ENCODE measurements around the gene GUCA1C.

Gene GUCA1C, protein sequence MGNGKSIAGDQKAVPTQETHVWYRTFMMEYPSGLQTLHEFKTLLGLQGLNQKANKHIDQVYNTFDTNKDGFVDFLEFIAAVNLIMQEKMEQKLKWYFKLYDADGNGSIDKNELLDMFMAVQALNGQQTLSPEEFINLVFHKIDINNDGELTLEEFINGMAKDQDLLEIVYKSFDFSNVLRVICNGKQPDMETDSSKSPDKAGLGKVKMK

DNA sequence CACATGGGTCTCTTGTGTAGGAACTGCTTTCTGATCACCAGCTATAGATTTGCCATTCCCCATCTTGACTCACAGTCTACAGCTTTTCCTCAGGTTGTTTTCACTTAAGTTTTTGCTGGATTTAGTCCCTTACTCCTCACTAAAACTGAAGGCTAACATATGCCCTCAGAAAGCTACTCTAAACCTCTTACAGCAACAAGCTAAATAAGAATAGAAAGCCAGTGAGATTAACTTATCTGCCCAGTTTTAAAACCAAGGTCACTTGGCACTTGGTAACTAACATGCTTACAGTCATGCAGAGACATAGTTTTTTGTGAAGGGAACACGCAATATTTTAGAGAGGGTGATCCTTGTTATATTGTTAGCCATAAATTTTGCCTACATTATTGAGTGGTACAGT, at the start of gene GUCA1C:
Gene GUCA1C, minus strand, starts transcription at position 180 of the 400 bp plus-strand sequence. Its CDS starts 117 bp downstream, at position 63.
- DNase-seq: no peak

DNA sequence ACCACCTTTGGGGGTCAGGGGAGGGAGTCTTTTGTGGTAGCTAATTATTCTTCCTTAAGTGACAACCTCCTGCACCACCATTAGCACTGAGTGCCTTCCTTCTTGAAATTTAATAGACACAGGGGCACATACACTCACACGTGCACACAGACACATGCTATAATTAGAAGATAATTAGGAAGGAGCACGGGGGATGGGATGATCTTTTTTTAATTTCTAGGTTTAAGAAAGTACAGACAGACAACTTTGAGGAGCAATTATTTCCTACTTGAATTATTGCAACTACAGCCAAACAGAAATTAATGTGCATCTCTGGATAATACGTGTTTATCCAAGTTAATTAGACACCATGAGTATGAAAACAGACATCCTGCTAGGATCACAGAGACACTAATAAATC, 44.8 kb upstream of the GUCA1C start:
- DNase-seq: no peak

DNA sequence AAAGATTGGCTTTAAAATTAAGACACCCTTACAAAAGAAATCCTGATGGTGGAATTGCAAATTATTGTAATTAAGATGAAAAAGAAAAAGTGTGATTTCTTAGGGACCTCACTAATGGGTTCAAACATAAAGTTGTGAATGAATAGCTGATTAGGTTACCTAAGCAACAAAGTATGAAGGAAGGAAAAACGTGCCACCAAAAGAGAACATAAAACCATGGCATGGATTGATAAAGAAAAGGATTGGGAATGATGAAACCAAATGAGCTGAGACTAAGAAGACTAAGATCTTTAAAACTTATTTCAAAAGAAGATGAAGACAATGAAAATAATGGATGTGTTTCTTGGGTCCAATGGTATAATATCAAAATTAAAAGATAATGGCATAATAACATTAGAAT, 32.2 kb upstream of the GUCA1C start:
- no peak for DNase-seq

DNA sequence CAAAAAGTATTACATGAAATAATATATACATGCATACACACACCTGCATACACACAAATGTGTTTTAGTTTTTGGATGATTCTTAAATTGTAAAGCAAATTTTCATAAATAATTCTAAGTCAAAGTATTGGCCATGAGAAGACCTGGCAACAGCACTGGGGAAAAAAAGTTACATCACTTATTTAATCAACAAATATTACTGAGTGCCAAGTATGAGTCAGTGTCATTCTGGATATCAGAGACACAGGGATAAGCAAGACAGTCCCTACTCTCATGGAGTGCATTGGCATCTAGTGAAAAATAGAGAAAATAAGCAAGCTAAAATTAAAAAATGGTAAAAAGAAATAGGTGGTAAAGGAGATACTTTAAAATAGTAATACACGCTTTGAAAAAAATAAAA, 29.4 kb upstream of the GUCA1C start:
- DNase-seq: no peak

DNA sequence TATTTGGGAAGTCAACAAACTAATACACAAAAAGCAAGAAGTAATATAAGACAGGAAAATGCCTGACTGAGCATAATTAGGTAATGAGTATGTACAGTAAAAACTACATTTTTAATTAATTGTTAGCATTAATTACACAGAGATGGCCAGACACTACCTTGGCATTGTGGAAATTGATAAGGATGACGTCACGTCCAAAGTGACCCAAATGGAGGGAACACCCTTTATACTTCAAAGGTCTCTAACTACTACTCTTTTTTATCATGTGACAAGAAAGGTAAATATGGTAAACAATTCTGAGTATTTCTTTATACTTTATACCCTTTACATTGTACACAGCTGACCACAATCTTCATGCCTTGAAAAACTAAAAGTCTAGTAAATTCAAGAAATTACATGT, 22.4 kb upstream of the GUCA1C start:
- no peak for DNase-seq

DNA sequence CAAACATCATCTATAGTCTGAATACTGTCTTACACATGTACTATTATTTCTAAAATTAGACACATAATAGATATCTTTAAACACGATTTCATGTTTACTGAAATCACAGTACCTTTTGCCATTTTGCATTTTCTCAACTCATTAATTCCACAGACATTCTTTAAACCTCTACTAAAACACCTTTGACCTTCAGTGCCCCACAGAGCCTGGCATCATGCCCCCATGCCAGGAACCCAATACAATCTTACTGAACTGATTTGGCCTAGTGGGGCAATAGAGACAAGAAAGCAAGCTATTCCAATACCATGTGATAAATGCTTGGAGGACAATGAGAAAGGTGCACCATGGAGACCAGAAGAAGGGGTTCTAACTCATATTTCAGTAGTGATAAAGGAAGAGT, 19.3 kb upstream of the GUCA1C start:
- DNase-seq: no peak

DNA sequence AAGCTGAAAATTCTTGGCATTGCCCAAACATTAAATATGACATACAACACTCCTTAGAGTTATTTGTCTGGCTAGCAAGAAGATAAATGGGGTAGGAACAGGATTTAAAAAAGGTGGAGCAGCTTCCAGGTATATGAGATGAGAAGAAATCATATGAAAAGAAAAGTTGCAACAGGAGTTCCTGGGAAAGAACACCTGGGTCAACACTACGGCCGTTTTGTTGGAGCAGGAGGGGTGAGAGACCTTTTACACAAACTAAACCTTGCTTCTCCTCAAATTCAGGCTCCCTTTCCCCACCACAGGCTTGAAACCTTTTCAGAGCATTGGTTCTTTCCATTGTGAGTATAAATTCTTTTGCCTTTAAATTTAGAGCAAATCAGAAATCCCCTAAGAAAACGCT, 18.8 kb upstream of the GUCA1C start:
- no peak for DNase-seq

DNA sequence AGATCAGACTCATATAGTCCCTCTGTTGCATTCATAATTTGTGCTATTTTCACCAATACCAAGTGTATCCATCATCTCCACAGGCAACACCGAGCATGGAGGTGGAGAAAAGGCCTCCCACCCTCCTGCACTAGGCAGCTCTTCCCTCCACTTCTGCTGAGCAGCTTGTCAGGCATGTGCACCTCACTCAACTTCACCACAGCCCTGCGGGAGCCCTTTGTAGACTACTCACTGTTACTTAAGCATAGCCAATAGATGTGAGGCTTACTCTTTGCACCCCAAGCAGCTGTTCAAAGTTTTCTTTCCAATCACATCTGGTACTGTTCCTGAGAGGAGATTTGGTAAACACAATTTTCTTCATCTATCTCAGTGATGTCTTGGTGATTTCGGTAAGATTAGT, 16.9 kb upstream of the GUCA1C start:
- DNase-seq: no peak

DNA sequence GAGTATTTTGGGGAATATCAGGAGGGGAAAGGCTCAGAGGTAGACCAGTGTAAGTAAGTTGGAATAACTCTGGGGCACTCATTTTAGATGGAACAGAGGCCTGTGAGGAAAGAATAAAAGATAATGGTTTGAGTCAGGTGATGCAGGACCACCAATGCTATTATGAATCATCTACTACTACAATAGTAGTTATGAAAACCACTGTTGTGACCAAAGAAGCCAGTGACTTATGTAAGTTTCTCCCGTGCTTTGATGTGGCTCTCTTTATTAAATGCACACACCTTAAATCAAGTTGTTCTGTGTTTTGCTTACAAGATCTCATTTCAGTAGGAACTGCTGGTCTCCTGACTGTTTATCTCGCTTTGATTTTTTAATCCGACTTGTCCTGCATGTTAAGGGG, 13.1 kb upstream of the GUCA1C start:
- DNase-seq: no peak

DNA sequence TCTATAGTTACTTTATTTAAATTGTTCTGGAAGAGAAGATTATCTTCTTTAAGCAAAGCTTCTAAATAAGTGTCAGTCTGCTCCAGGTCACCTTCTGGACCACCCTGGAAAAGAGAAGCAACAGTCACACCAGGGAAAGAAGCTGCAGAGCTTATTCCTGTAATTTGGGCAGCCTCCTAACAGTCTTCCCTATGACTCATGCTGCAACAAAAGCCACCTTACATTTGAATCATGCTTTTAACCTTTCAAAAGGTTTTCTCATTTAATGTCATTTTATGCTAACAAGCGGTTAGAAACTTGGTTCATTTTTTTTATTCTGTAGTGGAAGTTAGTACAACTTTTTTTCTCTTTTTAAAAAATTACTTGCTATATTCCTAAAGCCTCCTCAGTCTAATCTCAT, 5.3 kb upstream of the GUCA1C start:
- DNase-seq: no peak

DNA sequence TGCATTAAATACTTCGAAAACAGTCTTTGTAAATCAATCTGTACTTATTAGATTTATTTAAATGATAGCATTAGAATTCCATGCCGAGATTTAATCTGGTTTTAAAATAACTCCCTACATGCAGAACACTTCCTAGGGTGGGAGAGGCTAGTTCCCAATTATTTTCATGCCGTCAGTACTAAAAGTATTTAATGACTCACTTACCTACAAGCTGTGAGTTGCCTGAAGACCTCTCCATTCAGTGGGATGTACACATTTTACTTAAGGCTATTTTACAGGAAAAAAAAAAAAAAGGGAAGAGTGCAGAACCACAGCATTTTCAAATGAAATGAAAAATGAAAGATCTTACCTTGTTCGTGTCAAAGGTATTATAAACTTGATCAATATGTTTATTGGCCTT, 469 bp downstream of the GUCA1C start:
- DNase-seq: no peak

DNA sequence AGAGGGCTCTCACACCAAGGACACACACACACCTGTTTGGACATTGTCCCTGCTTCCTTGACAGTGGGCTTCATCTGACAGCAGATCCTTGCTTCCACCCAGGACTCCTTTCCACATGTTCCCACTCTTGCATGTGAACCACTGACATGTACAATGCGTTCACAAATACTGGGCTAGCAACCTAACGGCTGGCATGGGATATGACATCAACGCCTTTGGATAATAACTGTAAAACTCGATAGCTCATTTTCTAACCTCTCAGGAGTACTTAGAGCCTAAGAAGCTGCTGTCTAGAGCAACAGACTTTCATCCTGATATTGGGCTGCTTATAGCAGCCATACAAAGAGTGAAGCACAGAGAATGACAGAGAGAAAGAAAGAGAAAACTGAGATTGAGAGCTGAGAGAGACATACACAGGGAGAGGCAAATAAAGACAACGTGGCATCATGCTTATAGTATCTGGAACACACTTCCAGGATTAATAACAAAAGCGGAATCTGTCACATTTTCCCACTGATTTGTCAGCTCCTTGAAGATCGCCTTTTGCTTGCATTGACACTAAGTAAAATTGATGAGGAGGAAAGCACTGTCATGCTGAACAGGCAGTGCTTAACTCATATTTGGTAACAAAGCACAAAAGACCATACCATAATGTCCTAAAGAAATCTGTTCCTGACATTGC, 1.7 kb downstream of the GUCA1C start:
- no peak for DNase-seq

DNA sequence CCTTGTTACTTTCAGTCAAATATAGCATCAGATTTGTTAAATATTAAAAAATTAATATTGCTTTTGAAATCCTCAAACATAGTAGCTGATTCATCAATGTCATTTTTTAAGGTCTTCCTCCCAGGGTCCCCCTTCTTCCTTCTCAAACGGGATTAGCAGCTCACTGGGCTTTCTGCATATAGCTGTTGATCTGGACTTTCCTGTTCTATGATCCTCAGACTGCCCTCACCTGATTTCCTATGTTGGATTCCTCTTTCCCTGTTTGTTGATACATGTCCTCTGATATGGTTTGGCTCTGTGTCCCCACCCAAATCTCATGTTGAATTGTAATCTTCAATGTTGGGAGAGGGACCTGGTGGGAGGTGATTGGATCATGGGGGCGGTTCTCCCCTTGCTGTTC, 5.8 kb downstream of the GUCA1C start:
- DNase-seq: no peak

DNA sequence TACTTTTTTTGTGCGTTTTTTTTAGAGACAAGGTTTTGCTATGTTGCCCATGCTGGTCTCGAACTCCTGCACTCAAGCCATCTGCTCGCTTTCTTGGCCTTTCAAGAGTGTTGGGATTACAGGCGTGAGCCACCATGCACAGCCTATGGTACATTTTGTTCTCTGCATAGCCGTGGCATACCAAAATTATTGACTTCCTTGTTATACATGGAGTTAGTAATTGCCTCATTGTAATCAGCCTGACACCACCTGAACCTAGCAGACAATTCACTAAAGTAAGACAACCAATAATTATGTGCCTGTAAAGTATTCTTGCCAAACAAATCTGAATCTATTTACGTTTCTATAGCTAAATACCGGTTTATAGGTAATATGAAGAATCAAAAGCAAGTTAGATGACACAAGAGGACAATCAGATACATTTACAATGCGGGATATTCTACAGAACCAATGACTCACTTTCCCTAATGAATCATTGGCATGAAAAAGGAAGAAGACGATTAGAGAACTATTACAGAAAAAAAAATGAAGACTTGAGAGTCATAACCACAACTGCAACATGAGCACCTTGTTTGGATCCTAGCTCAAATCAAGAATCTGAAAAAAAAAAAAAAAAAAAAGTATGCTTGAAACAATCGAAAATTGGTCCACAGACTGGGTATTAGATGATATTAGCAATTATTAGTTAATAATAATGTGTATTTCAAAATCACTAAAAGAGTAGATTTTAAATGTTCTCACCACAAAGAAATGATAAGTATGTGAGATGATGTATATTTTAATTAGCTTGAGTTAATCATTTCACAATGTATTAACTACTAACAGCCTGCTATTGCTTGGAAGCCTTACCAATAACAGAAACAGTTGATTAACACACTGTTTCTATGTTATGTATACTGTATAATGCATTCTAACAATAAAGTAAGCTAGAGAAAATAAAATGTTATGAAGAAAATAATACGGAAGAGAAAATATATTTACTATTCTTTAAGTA, 7.1 kb downstream of the GUCA1C start:
- DNase-seq: no peak

DNA sequence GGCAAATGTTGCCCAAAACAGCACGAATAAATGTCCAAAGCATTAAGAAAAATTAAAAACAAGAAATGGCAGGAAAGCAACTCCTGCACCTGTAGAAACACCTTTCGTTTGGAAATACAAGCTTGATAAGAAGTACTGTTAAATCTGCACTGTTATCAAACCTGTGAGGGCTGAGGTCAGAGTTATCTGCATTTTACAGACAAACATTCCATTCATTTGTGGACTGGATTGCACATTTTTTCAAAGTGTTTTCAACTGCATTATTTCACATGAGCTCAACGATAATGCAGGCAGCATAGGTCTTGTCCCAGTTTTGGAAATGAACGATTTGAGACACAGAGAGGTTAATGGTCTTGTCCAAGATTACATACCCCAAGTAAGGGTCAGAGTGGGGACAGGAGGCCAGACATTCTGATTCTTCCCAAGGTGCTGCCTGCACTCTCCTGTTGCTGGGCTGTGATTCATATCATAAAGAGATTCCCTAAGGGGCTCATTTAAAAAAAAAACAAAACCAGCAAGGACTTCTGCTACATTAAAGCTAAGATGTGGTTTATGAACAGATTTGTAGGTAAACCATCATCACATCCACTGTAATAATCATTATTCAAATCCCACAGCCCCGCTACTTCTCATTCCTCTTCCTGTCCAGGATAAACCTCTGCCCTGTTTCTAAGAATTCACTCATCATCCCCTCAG, 13.0 kb downstream of the GUCA1C start:
- no peak for DNase-seq

DNA sequence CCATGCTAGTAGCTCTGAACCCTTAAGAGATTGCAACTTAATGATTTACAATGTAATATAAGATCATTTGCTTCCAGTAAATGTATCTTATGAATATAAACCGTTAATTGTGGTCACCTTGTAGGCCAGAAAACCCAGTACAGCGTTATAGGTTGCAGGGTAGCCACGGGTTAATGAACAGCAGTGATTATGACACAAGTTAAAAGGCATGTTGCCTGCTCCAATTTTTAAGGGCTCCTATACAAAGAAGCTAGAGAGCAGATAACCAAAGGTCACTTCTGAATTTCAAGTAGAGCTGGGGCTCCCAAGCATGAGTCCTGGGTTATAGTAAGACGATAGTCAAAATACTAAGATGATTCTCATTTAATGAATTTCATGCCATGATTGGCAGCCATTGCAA, 13.5 kb downstream of the GUCA1C start:
- no peak for DNase-seq

DNA sequence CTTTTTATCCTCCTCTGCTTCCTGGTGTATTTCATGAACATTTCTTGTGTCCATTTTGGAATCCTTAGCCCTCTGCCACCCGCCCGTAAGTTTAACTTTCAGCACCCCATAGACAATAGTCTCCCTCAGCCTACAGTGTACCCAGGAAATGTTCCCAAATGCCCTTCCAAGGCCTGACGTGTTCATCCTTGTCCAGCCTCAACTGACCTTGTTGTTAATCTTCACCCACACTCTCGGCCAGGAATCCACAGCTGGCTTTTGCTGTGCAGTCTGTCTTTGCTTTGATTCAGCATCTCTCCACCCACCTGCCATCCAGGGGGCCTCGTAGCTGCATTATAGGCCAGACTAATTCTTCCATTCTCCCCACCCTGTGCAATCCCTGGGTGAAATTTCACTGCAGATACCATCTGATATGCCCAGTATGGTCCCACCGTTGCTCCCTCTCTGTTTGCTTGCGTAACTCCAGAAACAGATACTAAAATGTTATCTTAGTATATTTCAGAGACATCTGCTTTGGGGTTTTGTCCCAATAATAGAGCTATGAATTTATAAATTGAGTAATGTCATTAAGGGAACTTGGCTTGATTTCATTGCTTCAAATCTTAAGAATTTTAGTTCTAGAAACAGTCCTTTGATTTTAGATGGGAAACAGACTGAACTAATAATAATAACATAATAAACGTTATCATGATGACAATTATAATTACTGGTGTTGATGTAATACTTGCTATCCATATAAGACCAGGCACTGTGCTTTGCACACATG, 16.6 kb downstream of the GUCA1C start:
- no peak for DNase-seq

DNA sequence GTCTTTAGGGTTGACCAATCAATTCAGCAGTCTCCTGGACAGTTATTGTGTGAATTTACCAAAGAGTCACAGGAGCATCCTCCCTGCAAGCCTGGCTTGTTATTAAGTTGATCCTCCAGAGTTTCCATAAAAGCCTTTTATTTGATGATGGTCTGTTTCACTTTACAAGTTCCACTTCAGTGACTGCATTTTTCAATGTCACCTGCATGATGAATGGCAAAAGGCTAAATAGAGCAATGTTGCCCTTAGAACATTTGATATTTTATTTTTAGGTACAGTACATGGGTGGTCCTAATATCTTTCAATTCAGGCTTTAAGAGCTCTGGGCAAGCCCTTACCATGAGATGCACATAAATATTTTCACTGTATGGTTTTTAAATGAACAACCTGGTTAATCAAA, 22.6 kb downstream of the GUCA1C start:
- DNase-seq: no peak

DNA sequence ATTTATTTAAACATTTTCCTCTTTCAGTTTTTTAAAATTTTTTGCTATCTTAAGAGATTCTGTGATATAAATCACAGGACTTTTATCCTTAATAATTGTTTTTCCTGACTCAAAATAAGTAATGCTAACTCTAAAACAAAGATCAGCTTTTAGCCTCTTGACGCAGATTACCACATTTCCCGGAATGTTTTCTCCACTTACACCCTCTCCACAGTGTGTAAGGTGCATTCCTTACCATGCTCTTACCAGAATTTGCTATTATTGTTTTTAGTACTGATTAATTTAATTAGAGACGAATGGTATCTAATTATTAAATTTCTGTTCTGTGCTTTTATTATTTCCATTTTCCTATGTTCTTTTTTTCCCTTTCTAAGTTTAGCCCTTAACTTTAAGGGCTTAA, 34.8 kb downstream of the GUCA1C start:
- DNase-seq: no peak

DNA sequence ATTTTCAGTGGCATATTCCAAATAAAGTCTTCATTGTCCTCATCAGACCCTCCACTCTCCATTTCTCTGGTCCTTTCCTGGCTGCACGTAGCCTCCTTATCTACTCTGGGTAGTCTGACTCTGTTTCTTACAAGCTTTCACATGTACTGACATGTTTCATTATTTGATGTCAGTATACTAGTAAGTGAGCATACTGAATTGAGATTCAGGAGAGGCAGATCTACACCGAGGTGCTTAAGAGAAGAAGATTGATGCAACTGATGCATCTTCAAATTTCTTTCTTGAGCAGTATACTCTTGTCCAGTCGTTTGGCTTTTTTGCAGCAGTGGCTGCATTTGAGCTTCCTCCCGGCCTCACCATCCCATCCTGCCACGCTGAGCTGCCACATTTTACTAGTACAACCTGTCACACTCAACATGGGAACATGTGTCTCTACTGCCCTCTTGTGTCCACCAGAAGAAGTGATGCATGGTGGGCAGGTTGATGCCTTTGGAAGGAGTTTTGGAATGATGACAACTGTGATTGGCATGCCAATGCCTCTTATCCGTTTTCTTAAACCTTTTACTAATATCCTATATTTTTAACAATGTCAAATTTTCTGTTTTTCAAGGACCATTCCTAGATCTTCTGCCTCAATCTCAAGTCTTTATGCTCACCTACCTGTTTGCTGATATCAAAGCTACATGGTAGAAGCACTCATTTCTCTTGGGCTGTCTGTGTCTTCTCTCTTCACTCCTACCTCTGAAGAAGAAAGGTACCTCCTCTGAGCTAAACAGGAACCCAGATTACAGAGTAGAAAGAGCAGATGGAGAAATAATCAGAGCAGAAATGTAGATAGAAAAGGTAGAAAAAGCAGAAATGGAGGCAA, 38.7 kb downstream of the GUCA1C start:
- peak; percentile 3 for DNase-seq

DNA sequence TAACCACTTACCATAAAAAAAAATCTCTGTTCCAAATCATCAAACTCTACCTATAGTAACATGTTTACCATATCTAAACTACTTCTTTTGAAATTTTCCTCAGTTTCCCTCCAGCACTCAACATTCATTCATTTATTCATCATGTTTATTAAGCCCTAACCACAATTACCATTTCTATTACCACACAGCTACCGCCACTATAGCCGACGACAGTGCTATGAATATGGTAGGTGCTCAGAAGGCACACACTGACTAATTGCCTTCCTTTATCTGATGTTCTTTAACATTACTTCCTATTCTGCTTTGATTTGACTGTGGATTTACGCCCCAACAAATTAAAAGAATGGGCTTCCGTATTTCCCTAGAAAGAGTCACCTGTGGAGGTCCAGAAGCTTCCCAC, 43.9 kb downstream of the GUCA1C start:
- no peak for DNase-seq
